ENCODE results near the gene RAB3GAP2.
"Not testable (repeated sequence)": the region's sequence is repeated elsewhere in the genome, so short reads cannot be mapped to it uniquely, and the experiment has no call there.

Gene RAB3GAP2

GRCh38 chr1:220283625-220284024 is 11.4 kb upstream of the RAB3GAP2 start:
- DNase-seq (ENCODE audit: low spot score) = no peak

GRCh38 chr1:220281159-220281574 is 8.9 kb upstream of the RAB3GAP2 start:
- DNase-seq (ENCODE audit: low spot score) = no peak

DNA sequence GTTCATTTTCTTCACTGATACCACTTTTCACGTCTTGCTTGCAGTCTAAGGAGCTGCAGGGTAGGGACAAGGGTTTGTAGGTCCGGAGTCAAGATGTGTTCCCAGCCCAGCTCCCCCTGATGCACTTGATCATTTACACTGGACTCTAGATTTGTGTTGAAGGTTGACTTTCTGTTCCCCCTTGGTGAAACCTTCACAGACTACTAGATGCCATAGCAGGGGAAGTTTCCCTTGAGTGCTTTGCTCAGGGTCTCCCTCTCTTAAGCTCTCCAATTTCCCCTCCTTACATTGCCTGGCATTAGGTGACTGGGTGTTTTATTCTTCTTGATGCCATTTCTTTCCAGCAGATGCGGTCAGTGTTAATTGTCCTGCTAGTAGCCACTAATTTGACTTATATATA is 8.0 kb upstream of the RAB3GAP2 start:
- no peak for DNase-seq (ENCODE audit: low spot score)

DNA sequence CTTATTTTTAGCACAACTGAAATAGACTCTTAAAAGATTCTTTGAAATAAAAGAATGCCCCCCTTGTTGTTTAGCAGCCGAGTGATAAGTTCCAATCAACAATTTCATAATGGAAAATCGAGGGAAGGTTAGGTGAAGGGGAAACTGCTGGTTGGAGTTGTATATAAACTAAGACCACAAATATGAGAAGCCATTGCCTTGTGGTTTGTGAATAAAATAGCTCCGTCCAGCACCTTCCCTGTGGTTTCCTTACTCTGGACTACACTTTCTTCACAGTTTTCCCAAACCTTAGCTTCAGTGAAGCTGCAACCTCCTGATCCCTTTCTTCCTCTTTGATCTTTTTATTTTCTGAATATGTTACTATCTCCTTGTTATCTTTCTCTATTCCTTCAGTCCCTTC is 6.7 kb upstream of the RAB3GAP2 start:
- no peak for DNase-seq (ENCODE audit: low spot score)

DNA sequence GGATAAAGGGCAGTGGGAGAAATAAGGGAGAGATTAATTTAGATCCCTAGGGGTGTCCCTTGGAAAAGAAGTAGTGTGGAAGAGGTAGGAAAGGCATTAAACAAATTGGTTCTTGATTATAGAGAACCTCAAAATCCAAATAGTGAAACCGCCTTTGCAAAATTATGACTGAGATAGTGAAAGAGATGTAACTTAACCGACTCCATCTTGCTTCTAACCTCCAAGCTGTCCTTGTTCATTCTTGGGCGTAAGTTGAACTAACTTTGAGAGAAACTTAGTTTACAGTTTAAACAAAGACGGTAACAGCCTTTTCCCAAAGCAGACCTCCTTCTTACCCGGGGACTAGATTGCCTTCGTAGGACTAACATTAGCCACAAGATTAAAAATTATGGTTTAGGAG is 3.2 kb upstream of the RAB3GAP2 start:
- DNase-seq (ENCODE audit: low spot score) = no peak

GRCh38 chr1:220274251-220274855 is 2.1 kb upstream of the RAB3GAP2 start:
- no peak for DNase-seq (ENCODE audit: low spot score)

DNA sequence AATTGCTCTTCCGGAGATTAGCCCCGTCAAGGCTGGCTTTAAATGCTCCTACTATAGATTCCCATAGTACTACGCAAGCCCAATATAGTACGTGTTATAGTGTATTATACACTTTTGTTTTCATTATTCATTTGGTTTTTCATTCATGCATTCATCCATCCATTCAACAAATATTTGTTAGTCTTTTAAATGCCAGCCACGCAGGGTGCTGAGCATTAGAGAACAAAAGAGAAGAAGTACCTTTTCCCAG is 513 bp upstream of the RAB3GAP2 start:
- DNase-seq (ENCODE audit: low spot score) = peak; percentile 3

- DNase-seq (ENCODE audit: low spot score) = peak; percentile 13
Measured at GRCh38 chr1:220271706-220272046, 577 bp downstream of the RAB3GAP2 start.

DNA sequence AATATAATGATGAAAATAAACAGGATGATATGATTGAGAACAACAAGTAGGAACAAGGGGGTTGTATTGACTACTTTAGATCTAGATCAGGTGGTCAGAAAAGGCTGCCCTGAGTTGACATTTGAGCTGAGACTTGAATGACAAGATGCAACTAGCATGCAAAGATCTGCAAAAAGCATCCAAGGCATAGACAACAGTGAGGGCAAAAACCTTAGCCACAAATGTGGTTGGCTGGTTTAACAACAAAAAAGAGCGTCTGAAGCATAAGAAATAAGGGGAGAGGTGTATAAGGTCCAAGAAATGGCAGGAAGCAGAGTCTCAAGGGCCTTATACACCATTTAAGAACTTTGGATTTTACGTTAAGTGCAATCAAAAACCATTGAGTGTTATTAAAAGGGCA is 3.2 kb downstream of the RAB3GAP2 start:
- no peak for DNase-seq (ENCODE audit: low spot score)

DNA sequence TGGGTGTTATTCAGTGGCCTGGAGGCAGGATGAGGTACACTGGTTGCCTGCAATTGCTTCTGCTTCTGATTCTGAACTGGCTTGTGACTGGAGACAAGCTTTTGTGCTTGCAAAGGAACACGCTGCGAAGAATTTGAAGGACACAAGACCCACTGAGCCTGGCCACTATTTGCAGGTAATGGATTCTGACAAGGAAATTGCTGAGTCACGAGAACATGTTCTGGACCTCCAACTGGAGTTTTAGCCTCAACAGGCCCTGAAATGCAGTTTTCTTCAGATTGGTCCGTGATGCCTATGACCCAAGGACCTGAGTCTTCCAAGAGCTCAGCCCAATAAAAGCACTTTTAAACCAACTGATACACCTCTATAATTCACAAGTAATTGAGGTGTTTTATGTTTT is 4.6 kb downstream of the RAB3GAP2 start:
- no peak for DNase-seq (ENCODE audit: low spot score)

DNA sequence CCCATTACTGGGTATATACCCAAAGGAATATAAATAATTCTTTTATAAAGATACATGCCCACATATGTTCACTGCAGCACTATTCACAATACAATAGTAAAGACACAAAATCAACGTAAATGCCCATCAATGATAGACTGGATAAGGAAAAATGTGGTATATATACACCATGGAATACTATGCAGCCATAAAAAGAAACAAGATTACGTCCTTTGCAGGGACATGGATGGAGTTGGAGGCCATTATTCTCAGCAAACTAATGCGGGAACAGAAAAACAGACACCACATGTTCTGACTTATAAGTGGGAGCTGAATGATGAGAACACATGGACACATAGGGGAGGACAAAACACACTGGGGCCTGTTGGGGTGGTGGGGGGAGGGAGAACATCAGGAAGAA is 12.0 kb downstream of the RAB3GAP2 start:
- not testable (repeated sequence) for DNase-seq (ENCODE audit: low spot score)

DNA sequence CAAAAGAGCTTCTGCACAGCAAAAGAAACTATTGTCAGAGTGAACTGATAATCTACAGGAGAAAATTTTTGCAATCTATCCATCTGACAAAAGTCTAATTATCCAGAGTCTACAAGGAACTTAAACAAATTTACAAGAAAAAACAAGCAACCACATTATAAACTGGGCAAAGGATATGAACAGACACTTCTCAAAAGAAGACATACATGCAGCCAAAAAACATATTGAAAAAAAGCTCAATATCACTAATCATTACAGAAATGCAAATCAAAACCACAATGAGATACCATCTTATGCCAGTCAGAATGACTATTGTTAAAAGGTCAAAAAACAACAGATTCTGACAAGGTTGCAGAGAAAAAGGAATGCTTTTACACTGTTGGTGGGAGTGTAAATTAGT is 12.5 kb downstream of the RAB3GAP2 start:
- not testable (repeated sequence) for DNase-seq (ENCODE audit: low spot score)

DNA sequence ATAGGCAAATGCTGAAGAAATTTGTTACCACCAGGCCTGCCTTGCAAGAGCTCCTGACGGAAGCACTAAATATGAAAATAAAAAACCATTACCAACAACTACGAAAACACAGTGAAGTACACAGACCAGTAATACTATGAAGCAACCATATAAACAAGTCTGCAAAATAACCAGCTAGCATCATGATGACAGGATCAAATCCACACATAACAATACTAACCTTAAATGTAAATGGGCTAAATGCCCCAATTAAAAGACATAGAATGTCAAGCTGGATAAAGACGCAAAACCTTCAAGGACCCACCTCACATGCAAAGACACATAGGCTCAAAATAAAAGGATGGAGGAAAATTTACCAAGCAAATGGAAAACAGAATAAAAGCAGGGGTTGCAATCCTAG is 16.1 kb downstream of the RAB3GAP2 start:
- DNase-seq (ENCODE audit: low spot score) = not testable (repeated sequence)

- no peak for DNase-seq (ENCODE audit: low spot score)
Measured at GRCh38 chr1:220255204-220255603, 17.0 kb downstream of the RAB3GAP2 start.

- not testable (repeated sequence) for DNase-seq (ENCODE audit: low spot score)
Measured at GRCh38 chr1:220253290-220253689, 19.0 kb downstream of the RAB3GAP2 start.

GRCh38 chr1:220251272-220251671 is 21.0 kb downstream of the RAB3GAP2 start:
- no peak for DNase-seq (ENCODE audit: low spot score)

DNA sequence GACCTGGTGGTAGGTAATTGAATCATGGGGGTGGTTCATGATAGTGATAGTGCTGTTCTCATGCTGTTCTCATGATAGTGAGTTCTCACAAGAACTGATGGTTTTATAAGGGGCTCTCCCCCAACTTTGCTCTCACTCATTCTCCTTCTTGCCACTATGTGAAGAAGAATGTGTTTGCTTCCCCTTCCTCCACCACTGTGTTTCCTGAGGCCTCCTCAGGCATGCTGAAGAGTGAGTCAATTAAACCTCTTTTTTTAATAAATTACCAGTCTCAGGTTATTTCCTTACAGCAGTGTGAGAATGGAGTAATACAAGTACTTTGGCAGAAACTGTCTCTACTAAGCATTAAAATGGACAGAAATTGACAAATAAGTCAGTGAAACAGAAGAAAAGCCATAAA is 21.6 kb downstream of the RAB3GAP2 start:
- DNase-seq (ENCODE audit: low spot score) = no peak

DNA sequence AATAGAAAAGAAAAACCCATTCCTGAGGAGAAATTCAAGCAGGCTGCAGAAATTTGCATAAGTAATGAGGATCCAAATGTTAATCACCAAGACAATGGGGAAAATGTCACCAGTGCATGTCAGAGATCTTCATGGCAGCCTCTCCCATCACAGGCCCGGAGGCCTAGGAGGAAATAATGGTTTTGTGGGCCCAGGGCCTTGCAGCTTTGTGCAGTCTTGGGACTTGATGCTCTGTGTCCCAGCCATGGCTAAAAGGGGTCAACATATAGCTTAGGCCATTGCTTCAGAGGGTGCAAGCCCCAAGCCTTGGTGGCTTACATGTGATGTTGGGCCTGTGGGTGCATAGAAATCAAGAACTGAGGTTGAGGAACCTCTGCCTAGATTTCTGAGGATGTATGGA is 22.7 kb downstream of the RAB3GAP2 start:
- DNase-seq (ENCODE audit: low spot score) = no peak

DNA sequence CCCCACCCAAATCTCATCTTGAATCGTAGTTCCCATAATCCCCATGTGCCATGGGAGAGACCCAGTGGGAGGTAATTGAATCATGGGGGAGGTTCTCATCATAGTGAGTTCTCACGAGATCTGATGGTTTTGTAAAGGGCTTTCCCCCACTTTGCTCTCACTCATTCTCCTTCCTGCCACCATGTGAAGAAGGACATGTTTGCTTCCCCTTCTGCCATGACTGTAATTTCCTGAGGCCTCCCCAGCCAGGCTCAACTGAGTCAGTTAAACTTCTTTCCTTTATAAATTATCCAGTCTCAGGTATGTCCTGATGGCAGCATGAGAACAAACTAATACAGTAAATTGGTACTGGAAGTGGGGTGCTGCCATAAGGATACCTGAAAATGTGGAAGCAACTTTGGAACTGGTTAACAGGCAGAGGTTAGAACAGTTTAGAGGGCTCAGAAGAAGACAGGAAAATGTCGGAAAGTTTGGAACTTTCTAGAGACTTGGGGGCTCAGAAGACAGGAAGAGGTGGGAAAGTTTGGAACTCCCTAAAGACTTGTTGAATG is 23.5 kb downstream of the RAB3GAP2 start:
- not testable (repeated sequence) for DNase-seq (ENCODE audit: low spot score)

GRCh38 chr1:220245900-220246299 is 26.4 kb downstream of the RAB3GAP2 start:
- not testable (repeated sequence) for DNase-seq (ENCODE audit: low spot score)

- no peak for DNase-seq (ENCODE audit: low spot score)
Measured at GRCh38 chr1:220243947-220244346, 28.3 kb downstream of the RAB3GAP2 start.

DNA sequence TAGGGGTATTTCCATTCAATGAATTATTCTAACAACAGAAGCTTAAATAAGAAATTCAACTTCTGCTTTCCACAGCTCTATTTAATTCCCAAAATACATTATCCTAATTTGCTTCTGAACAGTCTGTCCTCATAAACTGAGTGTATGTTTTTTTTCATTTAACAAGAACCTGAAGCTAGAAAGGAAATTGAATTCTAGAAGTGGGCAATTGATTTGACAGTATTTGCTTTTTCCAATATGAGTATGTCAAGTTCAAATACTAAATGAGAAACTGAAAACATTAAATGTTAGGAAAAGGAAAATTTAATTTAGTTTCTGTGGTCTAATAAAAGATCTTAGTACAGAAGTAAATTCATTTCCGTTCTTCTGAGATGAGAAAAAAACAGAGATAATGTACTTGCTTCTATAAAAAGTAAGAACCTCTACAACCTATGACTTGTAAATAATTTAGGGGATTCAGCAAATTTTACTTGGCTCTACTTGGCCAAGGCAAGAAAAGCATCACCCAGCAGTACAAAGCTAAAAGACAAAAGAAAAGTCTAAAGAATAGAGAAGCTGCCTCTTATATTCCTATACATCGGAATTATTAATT is 31.1 kb downstream of the RAB3GAP2 start:
- no peak for DNase-seq (ENCODE audit: low spot score)

- DNase-seq (ENCODE audit: low spot score) = no peak
Measured at GRCh38 chr1:220239966-220240365, 32.3 kb downstream of the RAB3GAP2 start.

DNA sequence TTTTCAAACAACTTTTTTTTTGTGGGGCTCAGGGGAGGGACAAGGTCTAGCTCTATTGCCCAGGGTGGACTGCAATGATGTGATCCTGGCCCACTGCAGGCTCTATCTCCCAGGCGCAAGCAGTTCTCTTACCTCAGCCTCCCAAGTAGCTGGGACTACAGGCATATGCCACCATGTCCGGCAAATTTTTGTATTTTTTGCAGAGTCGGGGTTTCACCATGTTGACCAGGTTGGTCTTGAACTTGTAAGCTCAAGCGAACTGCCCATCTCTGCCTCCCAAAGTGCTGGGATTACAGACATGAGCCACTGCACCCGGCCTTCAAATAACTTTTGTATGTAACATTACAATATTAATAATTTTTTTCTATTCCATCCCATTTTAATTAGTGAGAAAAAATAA is 33.0 kb downstream of the RAB3GAP2 start:
- no peak for DNase-seq (ENCODE audit: low spot score)

Measured in putamen (tissue), 1 donor.